ENCODE measurements around the gene NASP.

The NASP gene

DNA sequence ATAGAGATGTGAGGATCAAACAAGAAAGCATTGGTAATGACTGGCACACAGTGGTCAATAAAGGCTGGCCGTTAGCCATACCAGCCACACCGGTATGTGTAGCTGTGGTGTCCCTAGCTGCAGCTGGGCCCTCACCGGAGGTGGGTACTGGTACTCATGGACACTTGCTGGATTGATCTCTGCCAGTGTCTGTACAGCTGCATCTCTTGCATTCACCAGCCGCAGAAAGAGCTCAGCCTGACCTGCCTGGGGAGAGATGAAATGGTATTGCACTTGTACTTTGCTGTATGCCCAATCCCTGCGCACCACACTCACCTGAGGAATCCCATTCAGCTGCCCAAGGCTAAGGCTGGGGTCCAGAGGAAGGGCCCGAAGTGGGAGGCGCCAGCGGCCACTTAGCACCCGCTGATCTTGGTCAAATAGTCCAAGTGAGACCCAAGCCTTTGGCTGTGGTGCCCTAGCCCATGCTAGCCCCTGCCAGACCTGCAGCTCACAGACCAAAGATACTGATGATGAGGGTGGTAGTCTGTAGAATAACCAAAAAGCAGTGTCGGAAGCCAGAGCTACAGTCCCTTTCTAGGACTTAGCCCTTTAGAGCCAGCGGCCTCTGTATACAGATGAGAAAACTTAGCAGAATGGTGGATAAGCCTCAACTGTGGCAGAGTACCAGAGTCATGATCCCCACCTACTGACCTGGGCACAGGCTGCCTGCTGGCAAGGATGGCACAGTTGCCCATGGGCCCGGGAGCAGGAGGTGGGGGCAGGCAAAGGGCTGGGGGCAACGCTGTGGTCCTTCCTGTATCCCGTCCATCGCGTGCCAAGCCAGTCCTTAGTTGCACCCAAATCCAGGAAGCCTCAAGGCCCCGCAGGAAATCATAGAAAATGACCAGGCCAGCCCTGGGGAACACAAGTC lies 37.0 kb downstream of the NASP start:
- no peak for DNase-seq

DNA sequence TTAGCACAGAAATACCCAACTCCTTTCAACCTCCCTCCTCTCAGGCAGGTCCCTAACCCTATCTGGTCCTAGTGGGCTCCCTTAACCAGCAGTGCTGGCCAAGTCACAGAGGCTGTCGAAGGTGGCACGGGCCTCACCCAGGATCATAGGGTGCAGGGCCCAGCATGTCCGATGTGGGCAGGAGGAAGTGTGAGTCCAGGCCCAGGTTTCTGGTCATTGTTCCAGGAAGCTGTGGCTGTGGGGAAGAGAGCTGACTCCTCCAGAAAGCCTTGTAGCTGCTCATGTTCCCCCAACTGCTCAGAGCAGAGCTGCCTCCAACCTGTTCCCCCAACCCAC lies 37.6 kb downstream of the NASP start:
- no peak for DNase-seq

DNA sequence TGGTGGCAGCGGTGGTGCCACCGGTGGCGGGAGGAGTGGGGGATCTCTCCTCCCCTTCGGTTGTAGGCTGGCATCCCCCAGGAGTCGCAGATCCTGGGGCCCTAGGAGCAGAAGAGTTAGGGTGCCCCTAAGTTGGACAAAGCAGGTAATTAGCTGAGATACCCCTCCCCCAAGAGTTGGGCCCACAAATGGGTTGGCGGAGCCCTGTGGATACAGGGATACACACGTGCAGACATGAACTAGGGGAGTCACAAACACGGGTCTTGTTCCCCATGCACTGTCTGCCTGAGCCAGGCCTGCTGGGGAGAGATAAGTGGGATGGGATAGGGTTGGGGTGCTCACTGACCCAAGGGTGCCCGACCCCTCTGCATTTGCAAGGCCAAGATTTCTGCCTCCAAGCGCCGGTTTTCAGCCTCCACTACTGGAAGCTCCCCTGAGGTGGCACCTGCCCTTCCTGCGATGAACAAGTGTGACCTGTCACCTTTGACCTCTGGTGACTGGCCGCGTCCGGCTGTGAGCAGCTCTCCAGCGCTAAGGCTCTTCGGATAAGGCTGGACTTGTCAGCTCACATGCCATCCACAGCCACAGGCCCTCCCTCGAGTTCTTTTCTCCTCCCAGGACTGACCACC lies 38.2 kb downstream of the NASP start:
- DNase-seq: no peak

DNA sequence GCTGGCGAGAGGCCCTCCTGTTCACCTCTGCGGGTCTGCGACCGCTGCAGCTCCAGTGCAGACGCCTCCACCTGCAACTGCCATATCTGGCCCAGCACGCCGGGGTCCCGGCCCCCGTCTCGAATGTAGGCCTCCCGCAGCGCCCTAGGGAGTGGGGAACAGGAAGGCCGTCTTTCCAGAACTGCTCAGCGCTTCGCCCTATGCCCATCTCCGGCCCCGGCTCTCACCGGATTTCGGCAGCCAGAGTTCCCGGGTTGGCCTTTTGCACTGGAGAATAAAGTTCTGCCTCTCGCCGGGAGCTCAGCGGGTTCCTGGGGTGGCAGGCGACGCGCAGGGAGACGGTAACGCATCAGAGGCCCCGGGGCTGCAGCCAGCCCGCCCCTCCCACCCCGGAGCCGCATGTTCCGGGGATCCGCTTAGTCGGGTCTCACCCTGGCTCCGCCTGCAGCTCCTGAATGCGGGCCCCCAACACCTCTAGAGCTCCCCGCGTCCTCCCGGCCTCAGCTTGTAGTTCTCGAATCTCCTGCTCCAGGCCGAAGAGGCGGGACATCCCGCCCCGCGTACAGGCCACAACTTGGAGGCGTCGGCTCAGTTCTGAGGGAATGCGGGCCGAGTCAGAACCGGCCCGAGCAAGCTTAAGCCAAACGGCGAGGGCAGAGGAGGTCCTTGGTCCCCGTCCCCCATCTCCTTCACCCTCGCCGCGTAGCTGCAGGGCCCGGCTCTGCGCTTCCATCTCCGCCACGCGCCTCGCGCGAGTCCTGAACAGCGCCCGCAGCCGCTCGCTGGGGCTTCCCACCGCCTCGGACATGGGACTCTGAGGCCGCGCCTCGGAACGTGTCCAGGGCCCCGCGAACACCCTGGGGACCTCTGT lies 38.9 kb downstream of the NASP start:
- DNase-seq: no peak

DNA sequence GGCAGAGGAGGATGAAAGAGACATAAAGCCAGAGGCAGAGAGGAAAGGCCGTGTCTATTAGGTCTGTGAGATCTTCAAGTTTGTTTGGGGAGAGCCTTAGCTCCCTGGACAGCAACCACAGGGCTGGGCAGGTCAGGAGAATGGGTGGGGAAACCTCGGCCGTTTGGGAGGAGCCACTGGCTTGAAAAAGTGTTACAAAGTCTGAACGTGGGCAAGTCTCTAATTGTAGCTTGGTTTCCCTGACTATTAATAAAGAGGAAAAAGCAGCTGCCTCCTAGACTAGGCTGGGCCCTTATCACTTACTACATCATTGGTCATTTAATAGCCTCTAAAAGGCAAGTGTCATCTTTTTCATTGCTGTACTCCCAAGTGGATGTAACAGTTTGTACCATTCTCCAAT lies 40.1 kb downstream of the NASP start, which contains the start of gene CCDC17:
Gene CCDC17, minus strand, starts transcription at position 83 of the 400 bp plus-strand sequence. CDS start 145 bp downstream, outside the sequence.
- DNase-seq: no peak

DNA sequence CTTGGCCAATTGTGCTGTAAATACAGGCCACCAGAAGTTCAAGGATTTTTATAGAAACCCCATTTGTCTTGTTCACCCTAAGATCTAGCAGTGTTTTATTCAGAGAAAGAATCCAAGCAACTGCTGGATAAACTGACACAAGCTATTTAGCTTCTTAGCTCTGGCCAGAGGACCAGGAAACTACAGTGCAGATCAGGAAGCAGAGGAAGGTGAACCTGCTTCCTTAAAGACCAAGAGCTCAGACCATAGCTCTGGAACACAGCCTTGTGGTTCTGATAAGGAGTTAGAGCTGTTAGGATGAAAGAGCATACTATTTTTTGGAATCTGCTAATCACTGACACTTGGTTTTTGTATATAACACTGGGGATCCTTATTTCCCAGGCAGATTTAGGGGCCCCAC lies 45.2 kb downstream of the NASP start:
- DNase-seq: no peak

DNA sequence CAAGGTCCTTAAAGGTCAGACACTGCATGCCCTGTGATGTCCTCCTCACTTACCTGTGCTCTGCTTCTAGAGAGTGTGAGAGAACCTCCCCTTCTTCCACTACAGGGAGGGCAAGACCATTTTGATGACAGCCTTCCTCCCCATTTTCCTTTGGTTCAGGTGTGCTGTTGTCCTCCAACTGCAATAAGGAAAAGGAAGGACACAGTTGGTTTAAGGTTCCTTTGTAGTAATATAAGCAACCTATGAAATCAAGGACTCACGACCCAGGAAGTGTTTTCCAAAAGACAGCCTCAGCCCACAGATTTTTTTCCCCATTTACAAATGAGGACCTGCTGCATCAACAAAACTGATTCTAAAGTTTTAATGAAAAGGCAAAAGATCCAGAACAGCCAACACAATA lies 46.6 kb downstream of the NASP start:
- no peak for DNase-seq

DNA sequence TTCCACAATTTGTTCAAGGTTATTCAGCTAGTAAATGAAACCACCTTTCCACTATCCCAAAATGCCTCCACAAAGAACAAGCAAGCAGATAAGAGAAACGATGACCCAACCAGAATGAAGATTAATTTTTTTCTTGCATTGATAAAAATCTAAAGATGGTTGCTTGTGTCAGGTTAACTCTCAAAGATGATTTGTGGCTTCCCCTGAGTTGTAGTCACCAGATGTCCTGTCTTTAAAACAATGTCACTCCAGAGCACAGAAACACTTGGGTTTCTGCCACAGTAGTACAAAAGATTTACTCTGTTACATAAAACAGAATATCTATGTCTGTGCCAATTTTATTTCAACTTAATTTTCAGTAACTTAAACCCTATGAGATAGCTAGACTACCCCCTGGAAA lies 51.4 kb downstream of the NASP start:
- no peak for DNase-seq

DNA sequence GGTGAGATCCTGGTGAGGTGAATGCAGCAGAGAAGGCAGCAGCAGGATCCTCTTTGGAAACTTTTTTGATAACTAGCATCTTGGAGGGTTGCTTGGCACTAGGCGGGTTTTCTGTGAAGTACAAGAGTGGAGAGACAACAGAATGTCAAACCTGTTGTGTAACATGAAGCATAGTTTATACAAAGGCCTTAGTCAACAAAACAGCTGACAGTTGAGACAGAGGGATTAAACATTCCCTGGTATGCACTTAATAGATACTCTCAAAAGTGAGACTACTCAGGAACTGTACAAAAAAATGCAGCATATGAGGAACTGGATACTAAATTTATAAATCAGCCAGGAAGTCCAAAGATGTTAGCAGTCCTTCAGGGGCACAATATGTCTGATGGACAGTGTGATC lies 56.5 kb downstream of the NASP start:
- DNase-seq: no peak

DNA sequence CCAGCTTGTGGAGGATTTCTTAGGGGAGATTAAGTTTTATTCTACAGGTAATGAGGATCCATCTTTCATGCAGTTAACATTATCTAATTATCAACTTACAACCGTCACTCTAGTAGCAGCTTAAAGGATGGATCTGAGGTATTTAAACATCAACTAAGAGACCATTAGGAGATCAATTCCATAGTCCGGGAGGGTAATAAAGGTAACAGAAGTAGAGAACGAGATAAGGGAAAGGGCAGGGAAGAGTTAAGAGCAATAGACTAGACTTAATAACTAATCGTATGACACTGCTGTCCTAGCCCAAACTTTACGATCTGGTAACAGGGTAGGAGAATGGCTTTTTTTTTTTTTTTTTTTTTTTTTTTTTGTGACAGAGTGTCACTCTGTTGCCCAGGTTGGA lies 59.5 kb downstream of the NASP start:
- no peak for DNase-seq

DNA sequence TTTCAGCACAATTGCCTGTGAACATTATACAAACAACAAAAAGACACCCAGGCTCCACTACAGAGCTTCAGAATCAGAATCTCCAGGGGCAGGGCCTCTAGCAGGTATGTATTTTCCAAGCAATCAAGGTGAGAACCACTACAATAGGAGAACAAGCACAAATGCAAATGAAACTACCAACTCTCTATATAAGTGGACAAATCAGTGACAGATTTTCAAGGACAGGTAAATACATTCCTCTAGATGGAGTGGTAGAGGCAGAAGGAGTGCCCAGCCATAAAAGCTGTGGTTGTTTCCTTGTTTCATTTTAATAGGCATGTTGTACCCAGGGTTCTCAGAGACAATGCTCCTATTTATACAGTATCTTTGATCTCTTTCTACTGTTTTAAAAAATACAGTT lies 60.1 kb downstream of the NASP start:
- DNase-seq: no peak

DNA sequence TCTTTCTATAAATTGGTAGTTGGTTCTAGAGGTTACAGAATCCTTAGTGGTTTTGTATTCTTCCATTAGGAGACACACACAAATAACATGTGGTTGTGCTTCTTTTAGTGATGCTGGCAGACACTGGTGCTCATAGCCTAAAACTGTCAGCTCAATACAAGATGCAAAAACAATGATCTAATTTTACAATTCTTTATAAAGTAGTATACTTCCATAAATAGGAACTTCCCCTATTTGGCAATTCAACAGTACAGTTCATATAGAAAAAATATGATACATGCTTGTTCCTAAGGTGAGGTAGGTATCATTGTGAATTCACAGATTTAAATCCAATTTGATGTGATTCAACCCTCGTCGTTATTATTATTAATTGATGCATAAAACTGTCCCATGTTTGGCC lies 60.8 kb downstream of the NASP start:
- DNase-seq: no peak

DNA sequence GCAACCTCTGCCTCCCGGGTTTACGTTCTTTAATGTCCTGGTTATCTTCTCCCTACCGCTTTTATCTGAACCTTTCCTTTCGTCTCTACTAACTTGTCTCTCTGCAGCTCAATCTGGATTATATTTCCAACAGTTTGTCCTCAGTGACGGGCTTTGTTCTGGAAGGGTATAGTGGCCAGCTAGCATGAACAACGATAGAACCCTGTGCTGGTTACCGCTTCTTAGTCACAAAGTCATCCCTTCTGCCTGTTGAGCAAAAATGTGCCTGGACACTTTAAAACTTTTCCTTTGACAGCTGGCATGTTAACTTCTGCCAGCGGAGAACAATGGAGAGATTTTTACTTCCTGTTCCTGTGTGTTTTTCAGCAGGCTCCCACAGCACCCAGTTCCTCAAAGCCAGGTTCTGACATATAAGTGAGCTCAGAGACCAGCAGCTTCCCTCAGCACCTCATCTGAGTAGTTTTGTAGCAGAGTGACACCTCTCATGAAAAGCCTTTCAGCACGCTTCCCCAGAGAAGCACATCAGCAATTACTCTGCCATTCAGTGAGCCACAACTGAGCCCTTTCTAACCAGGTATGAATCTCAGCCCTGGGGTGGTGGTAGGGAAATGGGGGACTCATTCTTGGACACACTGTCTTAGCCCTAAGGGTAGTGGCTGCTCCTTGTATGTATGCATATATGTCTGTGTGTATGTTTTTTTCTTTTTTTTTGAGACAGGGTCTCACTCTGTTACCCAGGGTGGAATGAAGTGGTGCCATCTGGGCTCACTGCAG lies 63.6 kb downstream of the NASP start:
- no peak for DNase-seq

DNA sequence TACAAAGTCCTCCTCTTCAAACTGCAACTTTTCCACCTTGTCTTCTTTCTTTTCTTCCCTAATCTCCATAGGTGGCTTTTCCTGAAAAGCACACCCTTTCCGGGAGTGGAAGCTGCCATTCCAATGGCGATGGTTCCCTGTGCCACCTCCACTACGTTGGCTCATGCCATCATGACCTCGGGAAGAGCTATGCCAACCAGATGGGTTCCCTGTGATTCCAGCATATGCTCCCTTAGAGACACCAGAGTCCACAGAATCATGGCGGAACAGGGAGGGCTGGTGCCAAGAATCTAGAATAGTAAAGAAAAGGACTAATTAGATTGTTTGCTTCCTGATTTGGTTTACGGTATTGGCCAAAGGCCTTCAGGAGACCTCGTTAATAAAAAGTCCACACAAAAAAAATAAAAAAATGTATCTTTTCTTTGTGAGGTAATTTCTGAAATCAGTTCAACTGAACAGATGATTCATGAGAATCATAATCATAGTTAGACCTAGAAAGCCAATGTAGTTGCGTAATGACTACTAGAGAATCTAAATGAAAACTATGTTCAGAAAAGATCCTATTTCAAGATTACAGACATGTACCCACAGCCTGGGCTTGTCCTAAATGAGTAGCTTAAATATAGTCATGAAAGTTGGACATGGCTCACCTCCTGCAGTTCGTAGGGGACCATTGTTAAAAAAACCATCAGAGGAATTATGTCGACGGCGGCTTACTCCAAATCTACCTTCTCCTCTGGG lies 70.9 kb downstream of the NASP start:
- no peak for DNase-seq

DNA sequence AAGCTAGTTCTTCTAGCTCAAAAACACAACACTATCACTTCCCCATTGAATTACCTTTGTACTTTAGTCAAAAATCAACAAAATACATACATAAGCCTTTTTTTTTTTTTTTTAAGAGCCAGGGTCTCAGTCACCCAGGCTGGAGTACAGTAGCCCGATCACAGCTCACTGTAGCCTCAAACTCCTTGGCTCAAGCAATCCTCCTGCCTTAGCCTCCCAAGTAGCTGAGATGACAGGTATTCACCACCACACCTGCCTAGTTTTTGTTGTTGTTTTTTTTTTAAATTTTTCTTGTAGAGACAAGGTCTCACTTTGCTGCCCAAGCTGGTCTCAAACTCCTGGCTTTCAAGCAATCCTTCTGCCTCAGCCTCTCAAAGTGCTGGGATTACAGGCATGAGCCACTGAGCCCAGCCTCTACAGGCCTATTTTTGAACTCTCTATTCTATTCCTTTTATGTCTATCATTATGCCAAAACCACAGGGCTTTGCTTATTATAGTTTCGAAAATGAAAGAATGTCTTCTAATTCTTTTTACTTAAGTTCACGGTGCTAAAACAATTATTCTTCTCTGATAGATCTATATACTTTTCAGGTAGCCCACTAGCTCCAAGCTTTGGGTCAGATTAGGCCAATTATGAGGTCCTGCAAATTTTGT lies 72.9 kb downstream of the NASP start:
- no peak for DNase-seq

DNA sequence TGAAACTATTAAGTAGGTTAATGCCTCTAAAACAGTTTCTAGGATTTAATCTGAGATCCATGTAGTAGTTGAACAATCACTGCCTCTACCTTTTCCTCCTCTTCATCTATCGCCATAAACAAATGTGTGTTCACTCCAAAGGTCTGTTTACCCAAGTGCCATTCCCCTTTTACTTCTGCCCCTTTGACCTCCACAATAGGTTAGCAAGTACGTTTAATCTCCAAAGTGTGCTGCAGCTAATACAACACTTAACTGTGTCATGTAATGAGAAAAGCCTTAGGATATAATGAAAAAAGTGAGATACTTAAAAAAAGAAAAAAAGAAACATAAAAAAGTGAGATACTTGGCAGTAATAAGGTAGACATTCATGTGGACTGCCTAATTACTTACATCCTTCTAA lies 74.3 kb downstream of the NASP start:
- DNase-seq: no peak

DNA sequence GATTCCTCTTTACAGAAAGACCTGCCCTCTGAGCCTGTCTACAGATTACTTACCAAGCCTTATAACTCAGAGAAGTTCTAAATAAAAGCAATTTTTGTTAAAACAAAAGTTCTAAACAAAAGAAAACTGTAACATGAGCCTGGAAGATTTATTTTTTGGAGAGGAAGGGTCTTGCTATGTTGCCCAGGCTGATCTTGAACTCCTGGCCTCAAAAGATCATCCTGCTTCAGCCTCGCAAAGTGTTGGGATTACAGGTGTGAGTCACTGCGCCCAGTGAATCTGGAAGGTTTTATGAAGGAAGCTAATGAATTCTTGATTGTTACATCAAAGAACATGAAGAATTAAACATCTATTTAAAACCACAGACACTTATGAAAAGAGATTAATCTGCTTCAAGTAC lies 75.4 kb downstream of the NASP start:
- DNase-seq: no peak

DNA sequence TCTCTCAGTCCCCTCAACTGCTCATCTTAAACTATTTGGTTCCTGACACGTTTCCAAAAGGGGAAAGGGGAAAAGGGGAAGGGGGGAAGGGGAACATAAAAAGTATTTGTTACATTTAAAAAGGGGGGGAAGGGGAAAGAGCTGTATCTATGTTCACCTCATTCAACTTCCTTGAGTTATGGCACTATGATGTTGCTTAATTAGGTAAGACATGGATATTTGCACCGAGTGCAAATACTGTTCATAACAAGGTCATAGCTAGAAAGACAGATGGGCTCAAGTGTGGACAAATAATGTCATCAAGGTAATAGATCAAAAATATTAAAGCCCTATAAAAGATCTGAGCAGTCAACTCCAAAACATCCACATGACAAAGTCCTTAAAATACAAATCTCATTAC lies 76.5 kb downstream of the NASP start:
- DNase-seq: no peak

DNA sequence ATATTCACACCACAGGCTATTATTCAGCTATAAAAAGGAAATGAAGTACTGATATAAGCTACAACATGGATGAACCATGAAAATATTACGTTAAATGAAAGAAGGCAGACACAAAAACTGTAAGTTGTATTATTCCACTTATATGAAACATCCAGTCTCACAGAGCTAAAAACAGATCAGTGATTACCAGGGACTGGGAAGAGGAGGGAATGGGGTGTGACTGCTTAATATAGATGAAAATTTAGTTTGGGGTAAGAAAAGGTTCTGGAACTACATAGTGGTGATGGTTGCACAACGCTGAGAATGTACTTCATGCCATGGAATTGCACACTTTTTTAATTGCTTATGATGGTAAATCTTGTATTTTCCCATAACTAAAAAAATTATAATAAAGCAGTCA lies 83.0 kb downstream of the NASP start:
- no peak for DNase-seq

DNA sequence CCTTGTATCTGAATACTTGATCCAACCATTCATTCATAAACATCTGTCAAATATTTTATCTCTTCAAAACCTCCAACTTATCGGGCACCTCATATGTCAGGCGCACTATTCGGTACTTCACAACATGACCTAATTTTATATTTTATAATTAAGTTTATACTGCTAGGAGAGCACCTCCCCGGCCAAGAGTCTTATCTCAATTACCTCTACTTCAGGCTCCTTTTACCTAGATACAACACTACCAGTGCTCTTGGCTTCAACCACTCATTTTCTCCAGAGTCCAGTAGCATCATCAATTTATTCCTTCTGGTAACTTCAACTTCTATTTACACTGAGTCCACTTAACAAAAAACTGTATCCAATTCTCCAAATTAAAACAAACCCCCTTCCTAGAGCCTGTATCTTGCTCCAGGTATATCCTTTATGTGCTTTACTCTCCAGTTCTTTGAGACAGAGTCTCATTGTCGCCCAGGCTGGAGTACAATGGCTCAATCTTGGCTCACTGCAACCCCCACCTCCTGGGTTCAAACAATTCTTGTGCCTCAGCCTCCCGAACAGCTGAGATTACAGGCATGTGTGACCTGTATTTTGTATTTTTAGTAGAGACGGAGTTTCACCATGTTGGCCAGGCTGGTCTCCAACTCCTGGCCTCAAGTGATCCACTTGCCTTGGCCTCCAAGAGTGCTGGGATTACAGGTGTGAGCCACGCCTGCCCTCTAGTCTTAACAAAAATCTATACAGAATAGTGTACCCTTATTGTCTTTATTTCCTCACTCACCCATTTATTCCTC lies 83.7 kb downstream of the NASP start:
- DNase-seq: no peak
